CD4-positive, CD25-positive, alpha-beta regulatory T cell (primary cell): ENCODE results near the gene PRRC2A. TPM values are rescaled to one million over a fixed set of nuclear protein-coding genes. Genes with fewer than 3 reads are reported as not detected.

Experiments
- ATAC-seq, 2 donors: fragments of 150-1000 bp; cut with Tn5 transposase; one replicate each; pipeline ENCODE4 v1.10.0; 2021; ENCODE audit warnings: low read depth in 2 of 2, moderate number of reproducible peaks in 2 of 2, moderate library complexity in 1 of 2
- DNase-seq, 3 donors: peaks; one replicate each; pipeline versions ENCODE4 v3.0.0 to v3.0.0-alpha.2; 2012 to 2022; ENCODE audit warnings: mixed read lengths in 1 of 3
- H3K27ac ChIP-seq: one replicate; pipeline ENCODE4 v1.7.0; 2013; ENCODE audit warnings: mild to moderate bottlenecking, low read length; ENCODE audit not compliant: insufficient read depth, poor library complexity, severe bottlenecking
- H3K27me3 ChIP-seq: one replicate; pipeline ENCODE4 v1.7.0; 2013; ENCODE audit warnings: low read length; ENCODE audit not compliant: control insufficient read depth, insufficient read depth
- H3K36me3 ChIP-seq: one replicate; pipeline ENCODE4 v1.7.0; 2013; ENCODE audit warnings: mild to moderate bottlenecking, low read length, moderate library complexity; ENCODE audit not compliant: control insufficient read depth, insufficient read depth
- H3K4me1 ChIP-seq: 2 replicates; pipeline ENCODE4 v1.7.0; 2013; ENCODE audit warnings: mild to moderate bottlenecking, low read length; ENCODE audit not compliant: insufficient read depth, control insufficient read depth, poor library complexity, severe bottlenecking
- H3K4me3 ChIP-seq: one replicate; pipeline ENCODE4 v1.7.0; 2013; ENCODE audit warnings: low read depth, mild to moderate bottlenecking, low read length, moderate library complexity
- H3K9me3 ChIP-seq, 2 experiments: 1 replicate in 1 of 2; 2 replicates in 1 of 2; pipeline ENCODE4 v1.7.0; 2013; ENCODE audit warnings: low read length in 2 of 2, mild to moderate bottlenecking in 1 of 2, moderate library complexity in 1 of 2; ENCODE audit not compliant: control insufficient read depth in 2 of 2
- H3K27ac Mint-ChIP-seq, 3 donors: one replicate each; pipeline ENCODE4 v1.8.0; 2020 to 2022; ENCODE audit warnings: mild to moderate bottlenecking in 3 of 3, mixed read lengths in 3 of 3, moderate library complexity in 2 of 3
- H3K27me3 Mint-ChIP-seq: one replicate; pipeline ENCODE4 v1.8.0; 2022; ENCODE audit warnings: mild to moderate bottlenecking, mixed read lengths
- H3K36me3 Mint-ChIP-seq: one replicate; pipeline ENCODE4 v1.8.0; 2020; ENCODE audit warnings: mixed read lengths
- H3K4me1 Mint-ChIP-seq, 4 donors: one replicate each; pipeline ENCODE4 v1.8.0; 2020 to 2022; ENCODE audit warnings: mixed read lengths in 4 of 4, mild to moderate bottlenecking in 1 of 4
- H3K4me3 Mint-ChIP-seq, 4 donors: one replicate each; pipeline ENCODE4 v1.8.0; 2020 to 2022; ENCODE audit warnings: mild to moderate bottlenecking in 4 of 4, mixed read lengths in 4 of 4, moderate library complexity in 3 of 4
- H3K9me3 Mint-ChIP-seq, 7 donors: one replicate each; pipeline ENCODE4 v1.8.0; 2020 to 2022; ENCODE audit warnings: mixed read lengths in 7 of 7, mild to moderate bottlenecking in 3 of 7, moderate library complexity in 2 of 7
- polyA plus RNA-seq, 4 donors: library from polyadenylated mRNA; unstranded; fragments of 300-500 nt; fragmentation: Illumina TruSeq; gene quantifications; one replicate each; pipeline ENCODE4 v1.2.3, GENCODE V29; 2021
- total RNA-seq: library from RNA; stranded (reverse); gene quantifications from one replicate; pipeline ENCODE4 v1.2.3, GENCODE V29; 2022

PRRC2A gene
- total and polyA plus RNA-seq, 5 donors from 2014 or later = 2.8 to 214 (median 3.2) TPM

GRCh38 chr6:31651602-31652191, 31.2 kb downstream of the PRRC2A start:
- H3K36me3 ChIP-seq = peaks cover 34% of the 10 kb centered on the region
- peak in 1 of 2 donors; percentile 19 for ATAC-seq

GRCh38 chr6:31652925-31653724, 32.6 kb downstream of the PRRC2A start:
- H3K27ac Mint-ChIP-seq = peak overlapping the region; percentile 99 to 100 (median 100)
- peak; percentile 68 to 70 for ATAC-seq
- peaks cover 8% of the 10 kb centered on the region for H3K27me3 Mint-ChIP-seq
- H3K9me3 ChIP-seq = no peaks in the 10 kb centered on the region
- peak overlapping the region; percentile 92 to 98 (median 98) for H3K4me3 Mint-ChIP-seq
- peaks cover 4 to 70% (median 40%) of the 10 kb centered on the region in 4 donors for H3K4me1 Mint-ChIP-seq
- no peaks in the 10 kb centered on the region for H3K27me3 ChIP-seq
- H3K9me3 Mint-ChIP-seq = peaks cover 0 to 9% (median 0%) of the 10 kb centered on the region in 7 donors
- H3K27ac ChIP-seq = peak overlapping the region; percentile 99
- H3K4me1 ChIP-seq = peaks cover 33% of the 10 kb centered on the region
- H3K36me3 Mint-ChIP-seq = peaks cover 23% of the 10 kb centered on the region
- peak overlapping the region; percentile 92 for H3K4me3 ChIP-seq
- H3K36me3 ChIP-seq = peaks cover 28% of the 10 kb centered on the region
- DNase-seq = peak in 1 of 3 donors; percentile 83

More at GRCh38 chr6:31651602-31652191, 31.2 kb downstream of the PRRC2A start:
- Mint-ChIP-seq H3K4me3 (peak overlapping the region; percentile 92 to 98 (median 98)), H3K27ac (peak overlapping the region; percentile 99 to 100 (median 100)), H3K27me3 (peaks cover 8% of the 10 kb centered on the region), H3K4me1 (peaks cover 4 to 58% (median 30%) of the 10 kb centered on the region in 4 donors), H3K36me3 (peaks cover 30% of the 10 kb centered on the region), H3K9me3 (peaks cover 0 to 9% (median 0%) of the 10 kb centered on the region in 7 donors)
- Histone ChIP-seq H3K27me3 (no peaks in the 10 kb centered on the region), H3K27ac (peak overlapping the region; percentile 99), H3K4me1 (peaks cover 23% of the 10 kb centered on the region), H3K9me3 (no peaks in the 10 kb centered on the region), H3K4me3 (peak overlapping the region; percentile 92)
- peak in 1 of 3 donors; percentile 77 for DNase-seq

- H3K4me3 Mint-ChIP-seq = peak overlapping the region in 3 of 4 donors; percentile 56 to 99 (median 59)
- no peak for ATAC-seq
Measured at GRCh38 chr6:31654574-31655348, 34.2 kb downstream of the PRRC2A start.

GRCh38 chr6:31655349-31656237, 35.1 kb downstream of the PRRC2A start, which contains the start of gene APOM:
TSS of gene APOM (plus strand) at chr6:31655894. CDS start at chr6:31655967, 73 bp downstream.
- Mint-ChIP-seq H3K27me3 (peaks cover 8% of the 10 kb centered on the region), H3K4me1 (peaks cover 4 to 76% (median 44%) of the 10 kb centered on the region in 4 donors), H3K36me3 (peaks cover 15% of the 10 kb centered on the region), H3K27ac (peak within 1 kb of the TSS; percentile 18 to 36 (median 35)), H3K4me3 (peak within 1 kb of the TSS in 3 of 4 donors; percentile 65 to 99 (median 92)), H3K9me3 (peaks cover 0 to 7% (median 0%) of the 10 kb centered on the region in 7 donors)
- no peak for ATAC-seq
- H3K36me3 ChIP-seq = peaks cover 17% of the 10 kb centered on the region
- no peak within 1 kb of the TSS for H3K27ac ChIP-seq
- no peak within 1 kb of the TSS for H3K4me3 ChIP-seq
- no peaks in the 10 kb centered on the region for H3K9me3 ChIP-seq
- no peaks in the 10 kb centered on the region for H3K27me3 ChIP-seq
- H3K4me1 ChIP-seq = peaks cover 56% of the 10 kb centered on the region
- no peak for DNase-seq

More at GRCh38 chr6:31654574-31655348, 34.2 kb downstream of the PRRC2A start:
- Mint-ChIP-seq H3K27ac (no peak overlapping the region), H3K4me1 (peaks cover 4 to 78% (median 45%) of the 10 kb centered on the region in 4 donors), H3K9me3 (peaks cover 0 to 7% (median 0%) of the 10 kb centered on the region in 7 donors), H3K27me3 (peaks cover 8% of the 10 kb centered on the region), H3K36me3 (peaks cover 15% of the 10 kb centered on the region)
- H3K4me3 ChIP-seq = no peak overlapping the region
- H3K36me3 ChIP-seq = peaks cover 17% of the 10 kb centered on the region
- no peak overlapping the region for H3K27ac ChIP-seq
- peaks cover 50% of the 10 kb centered on the region for H3K4me1 ChIP-seq
- DNase-seq = no peak
- no peaks in the 10 kb centered on the region for H3K9me3 ChIP-seq
- no peaks in the 10 kb centered on the region for H3K27me3 ChIP-seq

- Mint-ChIP-seq H3K36me3 (peaks cover 15% of the 10 kb centered on the region), H3K4me1 (peaks cover 4 to 78% (median 44%) of the 10 kb centered on the region in 4 donors), H3K27ac (peak overlapping the region; percentile 48 to 93 (median 85)), H3K9me3 (no peaks in the 10 kb centered on the region), H3K4me3 (peak overlapping the region; percentile 61 to 99 (median 93)), H3K27me3 (peaks cover 5% of the 10 kb centered on the region)
- no peaks in the 10 kb centered on the region for H3K9me3 ChIP-seq
- H3K27me3 ChIP-seq = no peaks in the 10 kb centered on the region
- DNase-seq (peak in 2 of 3 donors; percentile 23 to 58), ATAC-seq (no peak)
- H3K36me3 ChIP-seq = peaks cover 22% of the 10 kb centered on the region
- H3K27ac ChIP-seq = peak overlapping the region; percentile 76
- H3K4me1 ChIP-seq = peaks cover 57% of the 10 kb centered on the region
- H3K4me3 ChIP-seq = no peak overlapping the region
Measured at GRCh38 chr6:31657406-31658157, 37.1 kb downstream of the PRRC2A start.

GRCh38 chr6:31658158-31658688, 37.7 kb downstream of the PRRC2A start:
- Mint-ChIP-seq H3K27ac (peak overlapping the region; percentile 90 to 94 (median 93)), H3K4me3 (peak overlapping the region; percentile 90 to 99 (median 93)), H3K4me1 (peaks cover 4 to 78% (median 43%) of the 10 kb centered on the region in 4 donors), H3K9me3 (no peaks in the 10 kb centered on the region), H3K36me3 (peaks cover 15% of the 10 kb centered on the region), H3K27me3 (no peaks in the 10 kb centered on the region)
- DNase-seq = no peak
- ATAC-seq = no peak
- Histone ChIP-seq H3K27me3 (no peaks in the 10 kb centered on the region), H3K4me1 (peaks cover 61% of the 10 kb centered on the region), H3K4me3 (no peak overlapping the region), H3K36me3 (peaks cover 22% of the 10 kb centered on the region), H3K27ac (peak overlapping the region; percentile 76), H3K9me3 (no peaks in the 10 kb centered on the region)
